Limb (tissue), 2 donors: ENCODE results near the gene KRT35.

Source experiments
- DNase-seq, 2 donors: peaks; one replicate each; pipeline ENCODE4 v3.0.0-alpha.2; 2016; ENCODE audit errors: extremely low spot score in 2 of 2

KRT35 gene

GRCh38 chr17:41490000-41490990 is 9.3 kb upstream of the KRT35 start:
- no peak for DNase-seq

GRCh38 chr17:41489531-41489930 is 8.6 kb upstream of the KRT35 start, which contains the start of gene KRT36:
Gene KRT36 (minus strand): TSS chr17:41489910. CDS start chr17:41489864, 46 bp downstream.
- no peak for DNase-seq

GRCh38 chr17:41486809-41487530 is 6.0 kb upstream of the KRT35 start:
- no peak for DNase-seq

GRCh38 chr17:41486316-41486715 is 5.4 kb upstream of the KRT35 start:
- no peak for DNase-seq

- no peak for DNase-seq
These were observed 4.3 kb upstream of the KRT35 start for GRCh38 chr17:41484920-41485904.

- DNase-seq: no peak
These were observed 3.3 kb upstream of the KRT35 start for GRCh38 chr17:41483991-41484826.

- no peak for DNase-seq
These were observed 2.6 kb upstream of the KRT35 start for GRCh38 chr17:41483531-41483930.

GRCh38 chr17:41480581-41480980 is 370 bp downstream of the KRT35 start:
- DNase-seq: no peak

GRCh38 chr17:41480136-41480535 is 815 bp downstream of the KRT35 start:
- DNase-seq: no peak

GRCh38 chr17:41478237-41478636 is 2.7 kb downstream of the KRT35 start:
- DNase-seq: no peak

GRCh38 chr17:41476866-41477815 is 3.8 kb downstream of the KRT35 start:
- DNase-seq: no peak

GRCh38 chr17:41475421-41475820 is 5.5 kb downstream of the KRT35 start:
- no peak for DNase-seq

GRCh38 chr17:41474863-41475262 is 6.1 kb downstream of the KRT35 start:
- no peak for DNase-seq

- no peak for DNase-seq
These were observed 12.6 kb downstream of the KRT35 start for GRCh38 chr17:41468346-41468745.

- no peak for DNase-seq
These were observed 13.4 kb downstream of the KRT35 start for GRCh38 chr17:41467561-41467960.

- DNase-seq: no peak
These were observed 14.0 kb downstream of the KRT35 start, which contains the start of gene KRT32 for GRCh38 chr17:41466988-41467387. Gene KRT32 (minus strand): TSS chr17:41467386. CDS start chr17:41467325, 61 bp downstream.

GRCh38 chr17:41464682-41465081 is 16.3 kb downstream of the KRT35 start:
- DNase-seq: no peak

GRCh38 chr17:41464173-41464572 is 16.8 kb downstream of the KRT35 start:
- no peak for DNase-seq

GRCh38 chr17:41463746-41464145 is 17.2 kb downstream of the KRT35 start:
- no peak for DNase-seq
